DOHH2 (cell line): ENCODE results near the gene SERPINA7.

ENCODE experiments used
- CTCF ChIP-seq: fragments of 200-600 bp; sonication (generic); IDR thresholded peaks from one replicate; pipeline ENCODE4 v1.5.1; 2014; ENCODE audit warnings: antibody characterized with exemption, mild to moderate bottlenecking, low read depth, low read length; ENCODE audit not compliant: poor library complexity, severe bottlenecking
- EZH2phosphoT487 ChIP-seq: fragments of 200-600 bp; sonication (generic); IDR thresholded peaks from 2 replicates; pipeline ENCODE4 v1.6.1; 2017; ENCODE audit warnings: borderline replicate concordance, mild to moderate bottlenecking, antibody characterized with exemption, low read length, moderate library complexity, mixed read lengths

GRCh38 chrX:106022238-106022637 is 16.3 kb downstream of the SERPINA7 start:
- TF ChIP-seq CTCF (no peak), EZH2phosphoT487 (no peak)
